Endothelial cell of umbilical vein (primary cell): Measurements from ENCODE around the gene NALCN.

Experiments used
- CTCF ChIP-seq, 2 donors: IDR thresholded peaks; 1 replicate in 1 of 2; 2 replicates in 1 of 2; pipeline ENCODE4 v1.5.1; 2011; ENCODE audit warnings: low read length in 2 of 2, mild to moderate bottlenecking in 2 of 2, moderate library complexity in 2 of 2, control low read depth in 1 of 2, inconsistent platforms in 1 of 2, low read depth in 1 of 2; ENCODE audit not compliant: insufficient read depth in 1 of 2; ENCODE audit errors: extremely low read depth in 1 of 2
- MAX ChIP-seq: IDR thresholded peaks from 2 replicates; pipeline ENCODE4 v1.6.1; 2011; ENCODE audit not compliant: insufficient read depth, insufficient read length
- MYC ChIP-seq: IDR thresholded peaks from one replicate; pipeline ENCODE4 v1.6.1; 2011; ENCODE audit warnings: mild to moderate bottlenecking, low read depth, low read length

GRCh38 chr13:101217086-101217485 is 199.2 kb downstream of the NALCN start:
- no peak for TF ChIP-seq MYC
- TF ChIP-seq CTCF (IDR thresholded peaks at IDR 0.05; ENCODE audit: extremely low read depth in 1 of 2, insufficient read depth in 1 of 2, low read depth in 1 of 2, low read length in 2 of 2), result no peak
- TF ChIP-seq MAX, result no peak
